ENCODE measurements around the gene TSTD1.

DNA sequence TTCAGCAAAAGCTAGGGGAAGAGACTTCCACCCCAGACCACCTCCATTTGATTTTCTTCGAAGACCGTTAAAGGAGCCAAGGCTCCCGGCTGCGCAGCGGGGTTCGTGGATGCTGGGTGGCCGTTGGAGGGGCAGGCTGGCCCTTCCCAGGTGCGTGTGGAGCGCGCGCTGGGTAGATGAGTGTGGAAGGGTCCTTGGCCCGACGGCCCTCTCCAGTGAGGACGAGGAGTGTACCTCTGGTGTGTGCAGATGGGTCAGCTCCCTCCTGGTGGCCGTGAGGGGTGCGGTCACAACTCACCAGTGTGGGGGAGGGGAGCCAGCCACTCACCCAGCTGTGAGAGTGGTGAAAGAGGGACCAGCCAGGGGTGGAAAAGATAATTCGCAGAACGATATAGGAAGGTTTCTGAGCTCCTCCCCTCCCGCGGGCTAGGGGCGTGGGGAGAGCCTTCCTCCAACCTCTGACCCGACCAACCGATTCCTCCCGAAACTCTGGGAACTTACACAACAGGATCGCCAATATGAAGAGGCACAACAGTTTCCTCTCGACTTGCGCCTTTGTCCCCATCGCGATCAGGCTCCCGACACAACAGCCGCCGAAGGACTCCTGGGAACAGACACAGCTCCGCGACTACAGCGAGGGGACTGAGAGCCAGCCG lies 18.1 kb downstream of the TSTD1 start, which contains the start of gene F11R:
- TF ChIP-seq CTCF (IDR thresholded peaks at IDR 0.05) = peak in 1 of 2 donors; percentile 10
- TF ChIP-seq POLR2A (IDR thresholded peaks at IDR 0.05) = peak in 1 of 2 donors; percentile 23

Data from suprapubic skin (tissue), 3 donors.